ENCODE measurements around the gene PLAC1. TPM values are rescaled to one million over a fixed set of nuclear protein-coding genes. Genes with fewer than 3 reads are reported as not detected.

The PLAC1 gene
- total and polyA plus RNA-seq, 4 donors, result 0.31 to 0.63 (median 0.47) TPM; not detected in 1

DNA sequence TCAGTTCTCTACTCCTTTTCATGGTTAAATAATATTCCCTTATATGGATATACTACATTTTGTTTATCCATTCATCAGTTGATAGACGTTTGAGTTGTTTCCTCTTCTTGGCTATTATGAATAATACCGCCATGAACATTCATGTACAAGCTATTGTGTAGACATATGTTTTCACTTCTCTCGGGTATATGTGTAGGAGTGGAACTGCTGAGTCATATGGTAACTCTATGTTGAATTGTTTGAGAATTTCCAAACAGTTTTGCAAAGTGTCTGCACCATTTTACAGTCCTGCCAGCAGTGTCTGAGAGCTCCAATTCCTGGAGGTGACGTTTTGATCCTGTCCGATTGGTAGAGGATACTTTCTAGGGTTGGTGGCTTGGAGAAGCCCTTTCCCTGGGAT, 23.6 kb downstream of the PLAC1 start:
- no peak for DNase-seq
- Histone ChIP-seq H3K27me3 (ENCODE audit: control insufficient read depth in 3 of 3, insufficient read depth in 3 of 3, low read length in 2 of 3) (peaks cover 0 to 8% (median 5%) of the 10 kb centered on the region in 3 donors), H3K4me3 (no peak overlapping the region), H3K4me1 (ENCODE audit: control insufficient read depth in 5 of 5, insufficient read depth in 5 of 5, low read length in 5 of 5) (peaks cover 0 to 9% (median 6%) of the 10 kb centered on the region in 5 donors), H3K9ac (ENCODE audit: insufficient read depth in 1 of 2, low read length in 2 of 2) (no peak overlapping the region), H3K36me3 (ENCODE audit: control insufficient read depth in 4 of 4, insufficient read depth in 4 of 4, low read length in 4 of 4) (no peaks in the 10 kb centered on the region), H3K27ac (ENCODE audit: low read depth in 1 of 2, low read length in 1 of 2) (no peak overlapping the region), H3K9me3 (ENCODE audit: control insufficient read depth in 4 of 4, insufficient read depth in 3 of 4, low read length in 3 of 4) (no peaks in the 10 kb centered on the region)
- 58 to 69% methylated on average over 5 of the region's 5 CpGs for WGBS, 2 donors
- TF ChIP-seq, protein P1, sequence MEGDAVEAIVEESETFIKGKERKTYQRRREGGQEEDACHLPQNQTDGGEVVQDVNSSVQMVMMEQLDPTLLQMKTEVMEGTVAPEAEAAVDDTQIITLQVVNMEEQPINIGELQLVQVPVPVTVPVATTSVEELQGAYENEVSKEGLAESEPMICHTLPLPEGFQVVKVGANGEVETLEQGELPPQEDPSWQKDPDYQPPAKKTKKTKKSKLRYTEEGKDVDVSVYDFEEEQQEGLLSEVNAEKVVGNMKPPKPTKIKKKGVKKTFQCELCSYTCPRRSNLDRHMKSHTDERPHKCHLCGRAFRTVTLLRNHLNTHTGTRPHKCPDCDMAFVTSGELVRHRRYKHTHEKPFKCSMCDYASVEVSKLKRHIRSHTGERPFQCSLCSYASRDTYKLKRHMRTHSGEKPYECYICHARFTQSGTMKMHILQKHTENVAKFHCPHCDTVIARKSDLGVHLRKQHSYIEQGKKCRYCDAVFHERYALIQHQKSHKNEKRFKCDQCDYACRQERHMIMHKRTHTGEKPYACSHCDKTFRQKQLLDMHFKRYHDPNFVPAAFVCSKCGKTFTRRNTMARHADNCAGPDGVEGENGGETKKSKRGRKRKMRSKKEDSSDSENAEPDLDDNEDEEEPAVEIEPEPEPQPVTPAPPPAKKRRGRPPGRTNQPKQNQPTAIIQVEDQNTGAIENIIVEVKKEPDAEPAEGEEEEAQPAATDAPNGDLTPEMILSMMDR (IDR thresholded peaks at IDR 0.05; ENCODE audit: control extremely low read depth, extremely low read depth), result no peak
- ATAC-seq (ENCODE audit: insufficient read depth, low FRiP score), result no peak

DNA sequence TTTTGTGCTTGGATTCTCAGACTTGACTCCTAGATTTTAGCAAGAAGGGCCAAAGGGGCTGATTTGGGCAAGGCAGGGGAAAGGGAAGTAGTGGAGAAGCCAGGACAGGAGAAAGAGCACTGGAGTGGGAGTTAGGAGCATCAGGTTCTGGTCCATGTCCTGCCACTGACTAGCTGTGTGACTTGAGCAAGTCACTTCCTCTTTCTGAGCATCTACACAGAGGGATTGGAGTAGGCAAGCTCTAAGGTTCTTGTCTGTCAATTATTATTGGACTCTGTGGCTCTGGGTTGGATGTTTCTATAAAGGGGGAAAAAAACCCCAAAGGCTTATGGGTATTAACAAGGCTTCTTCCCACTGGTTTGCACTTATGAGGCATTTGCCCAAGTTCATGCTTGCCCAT, 24.4 kb downstream of the PLAC1 start:
- H3K4me3 ChIP-seq, result no peak overlapping the region
- H3K36me3 ChIP-seq (ENCODE audit: control insufficient read depth in 4 of 4, insufficient read depth in 4 of 4, low read length in 4 of 4), result no peaks in the 10 kb centered on the region
- peaks cover 0 to 6% (median 5%) of the 10 kb centered on the region in 3 donors for H3K27me3 ChIP-seq (ENCODE audit: control insufficient read depth in 3 of 3, insufficient read depth in 3 of 3, low read length in 2 of 3)
- TF ChIP-seq, protein P1 (IDR thresholded peaks at IDR 0.05; ENCODE audit: control extremely low read depth, extremely low read depth), result no peak
- no peak overlapping the region for H3K9ac ChIP-seq (ENCODE audit: insufficient read depth in 1 of 2, low read length in 2 of 2)
- H3K4me1 ChIP-seq (ENCODE audit: control insufficient read depth in 5 of 5, insufficient read depth in 5 of 5, low read length in 5 of 5), result peaks cover 0 to 9% (median 6%) of the 10 kb centered on the region in 5 donors
- H3K27ac ChIP-seq (ENCODE audit: low read depth in 1 of 2, low read length in 1 of 2), result no peak overlapping the region
- no peak for ATAC-seq (ENCODE audit: insufficient read depth, low FRiP score)
- no peak for DNase-seq
- peaks cover 0 to 2% (median 0%) of the 10 kb centered on the region in 4 donors for H3K9me3 ChIP-seq (ENCODE audit: control insufficient read depth in 4 of 4, insufficient read depth in 3 of 4, low read length in 3 of 4)

DNA sequence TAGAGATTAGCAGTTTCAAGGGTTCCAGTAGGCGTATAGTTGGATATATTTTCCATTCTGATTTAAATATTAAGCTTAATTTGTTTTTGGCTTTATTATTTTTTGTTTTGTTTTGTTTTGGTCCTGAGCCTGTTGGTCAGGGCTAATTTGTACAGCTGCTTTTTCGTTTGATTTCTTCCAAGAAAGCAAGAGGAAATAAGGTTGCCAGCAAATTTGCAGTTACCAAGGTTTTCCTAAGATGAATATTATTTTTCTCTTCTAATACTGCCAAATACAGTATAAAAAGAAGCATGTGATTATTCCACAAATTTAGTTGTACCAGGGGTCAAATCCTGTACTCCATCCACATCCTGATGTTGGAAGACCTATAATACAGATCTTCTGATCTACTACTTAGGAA, 24.9 kb downstream of the PLAC1 start:
- TF ChIP-seq, protein P1 (IDR thresholded peaks at IDR 0.05; ENCODE audit: control extremely low read depth, extremely low read depth), result no peak
- H3K36me3 ChIP-seq (ENCODE audit: control insufficient read depth in 4 of 4, insufficient read depth in 4 of 4, low read length in 4 of 4), result no peaks in the 10 kb centered on the region
- DNase-seq (peak in 1 of 3 donors; percentile 21), ATAC-seq (ENCODE audit: insufficient read depth, low FRiP score) (no peak)
- H3K4me1 ChIP-seq (ENCODE audit: control insufficient read depth in 5 of 5, insufficient read depth in 5 of 5, low read length in 5 of 5), result peaks cover 0 to 9% (median 6%) of the 10 kb centered on the region in 5 donors
- peaks cover 0 to 2% (median 0%) of the 10 kb centered on the region in 4 donors for H3K9me3 ChIP-seq (ENCODE audit: control insufficient read depth in 4 of 4, insufficient read depth in 3 of 4, low read length in 3 of 4)
- peaks cover 0 to 7% (median 5%) of the 10 kb centered on the region in 3 donors for H3K27me3 ChIP-seq (ENCODE audit: control insufficient read depth in 3 of 3, insufficient read depth in 3 of 3, low read length in 2 of 3)
- WGBS, 2 donors, result 52 to 67% methylated on average over 2 of the region's 2 CpGs
- no peak overlapping the region for H3K27ac ChIP-seq (ENCODE audit: low read depth in 1 of 2, low read length in 1 of 2)
- H3K4me3 ChIP-seq, result no peak overlapping the region
- no peak overlapping the region for H3K9ac ChIP-seq (ENCODE audit: insufficient read depth in 1 of 2, low read length in 2 of 2)

DNA sequence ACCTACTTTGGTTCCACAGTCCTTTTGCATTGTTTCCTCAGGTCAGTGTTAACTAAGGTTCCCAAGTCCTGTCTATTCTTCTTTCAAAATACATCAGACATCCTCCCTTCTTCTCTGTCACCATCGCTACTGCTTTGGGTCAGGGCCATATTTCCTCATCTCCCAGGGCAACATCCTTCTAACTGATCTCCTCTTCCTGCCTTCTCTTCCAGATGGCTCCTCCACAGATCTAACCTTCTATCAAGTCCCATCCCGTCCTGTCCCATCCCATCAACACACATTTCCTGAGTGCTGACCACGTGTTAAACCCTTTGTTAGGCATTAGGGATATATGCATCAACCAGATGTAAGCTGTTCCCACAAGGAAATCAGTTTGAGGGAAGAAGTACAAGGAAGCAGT, 25.9 kb downstream of the PLAC1 start:
- 33 to 46% methylated on average over 3 of the region's 3 CpGs for WGBS, 2 donors

More for the DNA sequence above, 25.9 kb downstream of the PLAC1 start:
- Histone ChIP-seq H3K36me3 (ENCODE audit: control insufficient read depth in 4 of 4, insufficient read depth in 4 of 4, low read length in 4 of 4) (no peaks in the 10 kb centered on the region), H3K9me3 (ENCODE audit: control insufficient read depth in 4 of 4, insufficient read depth in 3 of 4, low read length in 3 of 4) (peaks cover 0 to 2% (median 0%) of the 10 kb centered on the region in 4 donors), H3K4me3 (no peak overlapping the region), H3K9ac (ENCODE audit: insufficient read depth in 1 of 2, low read length in 2 of 2) (no peak overlapping the region), H3K27ac (ENCODE audit: low read depth in 1 of 2, low read length in 1 of 2) (no peak overlapping the region), H3K4me1 (ENCODE audit: control insufficient read depth in 5 of 5, insufficient read depth in 5 of 5, low read length in 5 of 5) (peaks cover 0 to 9% (median 6%) of the 10 kb centered on the region in 5 donors), H3K27me3 (ENCODE audit: control insufficient read depth in 3 of 3, insufficient read depth in 3 of 3, low read length in 2 of 3) (peaks cover 0 to 13% (median 7%) of the 10 kb centered on the region in 3 donors)
- ATAC-seq (ENCODE audit: insufficient read depth, low FRiP score), result no peak
- TF ChIP-seq, protein P1 (IDR thresholded peaks at IDR 0.05; ENCODE audit: control extremely low read depth, extremely low read depth), result no peak
- peak in 1 of 3 donors; percentile 19 for DNase-seq
